NCI-H2029 (cell line): ENCODE results near the gene WFDC1.

Source experiments
- DNase-seq: peaks from one replicate; lab custom pipeline; 2025; lab: John Stamatoyannopoulos, UW

The WFDC1 gene

GRCh38 chr16:84351630-84352029, 57.0 kb downstream of the WFDC1 start:
- no peak for DNase-seq

- no peak for DNase-seq
These were observed 59.6 kb downstream of the WFDC1 start for GRCh38 chr16:84354306-84354705.

DNA sequence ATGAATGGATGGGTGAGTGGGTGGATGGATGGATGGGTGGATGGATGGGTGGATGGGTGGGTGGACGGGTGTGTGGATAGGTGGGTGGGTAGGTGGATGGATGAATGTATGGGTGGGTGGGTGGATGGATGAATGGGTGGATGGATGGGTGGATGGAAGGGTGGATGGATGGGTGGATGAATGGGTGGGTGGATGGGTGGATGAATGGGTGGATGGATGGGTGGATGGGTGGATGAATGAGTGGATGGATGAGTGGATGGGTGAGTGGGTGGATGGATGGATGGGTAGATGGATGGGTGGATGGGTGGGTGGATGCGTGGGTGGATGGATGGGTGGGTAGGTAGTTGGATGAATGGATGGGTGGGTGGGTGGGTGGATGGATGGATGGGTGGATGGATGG, 60.5 kb downstream of the WFDC1 start:
- DNase-seq: no peak

DNA sequence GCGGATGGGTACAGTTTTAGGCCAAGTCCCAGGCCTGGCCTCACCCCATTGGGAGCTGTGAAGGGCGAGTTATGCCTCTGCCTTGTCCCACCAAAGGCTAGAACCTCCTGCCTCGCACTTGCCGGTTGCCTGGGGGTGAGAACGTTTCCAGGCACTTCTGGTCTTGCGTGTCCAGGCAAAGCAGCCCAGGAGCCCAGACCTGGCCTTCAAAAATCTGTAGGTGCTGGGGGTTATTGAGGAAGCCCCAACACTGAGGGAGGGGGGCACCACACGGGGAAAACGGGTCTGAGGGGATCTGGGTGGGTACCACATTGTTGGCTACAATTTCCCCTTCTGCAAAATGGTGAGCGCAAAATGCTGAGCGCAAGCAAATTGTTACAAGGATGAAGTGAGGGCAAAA, 61.5 kb downstream of the WFDC1 start:
- DNase-seq: no peak

DNA sequence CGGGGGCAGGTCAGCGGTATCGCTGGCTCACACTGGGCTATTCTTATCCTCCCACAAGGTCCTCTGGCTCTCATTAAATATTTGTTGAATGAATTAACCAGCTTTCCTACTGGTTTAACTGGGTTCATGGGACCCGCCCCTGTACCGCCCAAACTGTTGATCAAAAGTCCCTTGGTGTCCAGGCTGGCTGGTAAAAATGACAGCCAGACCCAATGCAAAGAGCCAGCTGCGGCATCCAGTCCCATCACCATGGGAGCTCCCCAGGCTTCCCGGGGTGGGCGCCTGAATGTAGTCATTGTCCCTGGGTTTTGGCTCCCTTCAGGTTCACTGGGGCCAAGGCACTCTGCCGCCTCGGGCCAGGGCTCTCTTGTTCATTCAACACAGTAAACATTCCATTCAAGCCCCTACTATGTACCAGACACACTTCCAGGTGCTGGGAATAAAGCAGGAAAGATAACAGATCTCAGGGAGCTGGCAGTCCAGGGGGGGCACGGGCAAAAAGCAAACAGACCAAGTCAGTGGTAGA, 62.0 kb downstream of the WFDC1 start:
- DNase-seq: peak; percentile 33

DNA sequence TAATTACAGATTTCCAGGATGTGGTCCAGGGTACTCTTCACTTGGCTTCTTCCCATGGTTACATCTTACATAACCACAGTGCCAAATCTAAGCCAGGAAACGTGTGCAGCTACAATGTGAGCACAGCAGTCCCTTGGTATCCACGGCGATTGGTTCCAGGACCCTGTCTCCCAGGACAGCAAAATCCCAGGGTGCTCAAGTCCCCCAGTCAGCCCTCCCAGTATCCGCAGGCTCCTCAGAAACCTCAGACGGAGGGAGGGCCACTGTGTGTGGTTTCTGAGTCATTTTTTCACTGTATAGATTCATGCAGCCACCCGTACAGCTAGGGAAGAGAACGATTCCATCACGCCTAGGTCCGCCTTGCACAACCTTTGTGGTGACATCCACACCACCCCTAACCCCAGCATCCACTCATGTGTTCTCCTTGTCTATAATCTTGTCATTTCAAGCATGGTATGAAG, 62.5 kb downstream of the WFDC1 start:
- no peak for DNase-seq

- no peak for DNase-seq
These were observed 64.1 kb downstream of the WFDC1 start for GRCh38 chr16:84358601-84359295.

DNA sequence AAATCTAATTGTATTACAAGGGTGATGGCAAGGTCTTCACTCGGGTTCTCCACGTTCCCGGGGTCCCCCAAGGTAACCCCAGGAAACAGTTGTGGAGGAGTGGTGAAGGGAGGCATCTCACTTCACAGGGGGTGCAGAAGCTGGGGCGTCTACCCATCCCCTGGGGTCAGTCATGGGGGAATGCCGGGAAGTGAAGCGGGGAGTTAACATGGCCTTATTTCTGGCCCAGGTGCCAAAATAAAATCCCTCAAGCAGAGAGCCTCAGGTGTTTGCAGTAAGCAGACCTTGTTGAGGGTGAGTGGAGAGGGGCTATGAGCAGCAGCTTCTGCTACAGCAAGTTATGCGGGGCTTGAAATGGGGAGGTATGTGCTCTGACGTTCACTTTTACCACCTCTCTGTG, 64.6 kb downstream of the WFDC1 start:
- no peak for DNase-seq

- peak; percentile 51 for DNase-seq
These were observed 65.5 kb downstream of the WFDC1 start for GRCh38 chr16:84360170-84360569.

DNA sequence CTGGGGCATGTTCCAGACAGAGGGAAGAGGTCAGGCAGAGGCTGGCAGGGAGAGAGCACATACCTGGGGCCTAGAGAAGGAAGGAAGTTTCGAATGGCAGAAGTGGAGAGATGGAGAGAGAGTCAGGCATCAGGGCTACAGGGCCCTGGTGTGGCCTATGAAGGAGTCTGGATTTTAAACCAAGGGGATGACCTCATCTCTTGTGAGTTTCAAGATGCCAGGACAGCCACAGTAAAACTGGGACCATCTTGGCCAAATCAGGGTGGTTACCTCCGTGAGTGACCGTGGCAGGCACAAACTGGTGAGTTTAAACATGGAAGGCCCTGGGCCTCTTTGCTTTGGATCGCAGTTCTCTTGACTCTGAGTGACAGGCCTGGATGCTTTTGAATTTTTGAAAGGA, 66.1 kb downstream of the WFDC1 start:
- no peak for DNase-seq

- DNase-seq: no peak
These were observed 66.9 kb downstream of the WFDC1 start for GRCh38 chr16:84361546-84361945.

DNA sequence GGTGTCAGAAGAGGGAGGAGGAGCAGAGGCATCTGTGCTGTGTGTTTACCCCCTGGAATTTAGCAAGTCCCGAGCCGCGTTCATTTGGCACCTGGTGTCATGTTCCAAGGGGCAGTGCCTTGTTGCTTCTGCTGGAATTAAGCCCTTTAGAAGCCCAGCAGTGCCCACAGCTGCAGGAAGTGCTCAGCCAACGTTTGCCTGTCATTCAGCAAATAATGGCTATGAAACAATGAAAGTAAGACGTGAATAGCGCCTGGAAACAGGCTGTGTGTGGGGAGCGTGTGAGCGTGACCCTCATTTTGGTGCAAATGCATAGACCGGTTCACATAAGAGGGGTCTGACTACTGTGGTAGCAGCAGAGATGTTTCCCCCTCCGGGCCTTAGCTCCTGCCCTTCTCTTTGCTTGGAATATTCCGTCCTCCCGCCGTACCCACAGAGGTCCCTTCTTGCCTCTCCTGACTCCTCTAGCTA, 67.8 kb downstream of the WFDC1 start:
- peak; percentile 78 for DNase-seq

GRCh38 chr16:84366208-84366607, 71.5 kb downstream of the WFDC1 start:
- no peak for DNase-seq

GRCh38 chr16:84367297-84367680, 72.6 kb downstream of the WFDC1 start:
- no peak for DNase-seq

DNA sequence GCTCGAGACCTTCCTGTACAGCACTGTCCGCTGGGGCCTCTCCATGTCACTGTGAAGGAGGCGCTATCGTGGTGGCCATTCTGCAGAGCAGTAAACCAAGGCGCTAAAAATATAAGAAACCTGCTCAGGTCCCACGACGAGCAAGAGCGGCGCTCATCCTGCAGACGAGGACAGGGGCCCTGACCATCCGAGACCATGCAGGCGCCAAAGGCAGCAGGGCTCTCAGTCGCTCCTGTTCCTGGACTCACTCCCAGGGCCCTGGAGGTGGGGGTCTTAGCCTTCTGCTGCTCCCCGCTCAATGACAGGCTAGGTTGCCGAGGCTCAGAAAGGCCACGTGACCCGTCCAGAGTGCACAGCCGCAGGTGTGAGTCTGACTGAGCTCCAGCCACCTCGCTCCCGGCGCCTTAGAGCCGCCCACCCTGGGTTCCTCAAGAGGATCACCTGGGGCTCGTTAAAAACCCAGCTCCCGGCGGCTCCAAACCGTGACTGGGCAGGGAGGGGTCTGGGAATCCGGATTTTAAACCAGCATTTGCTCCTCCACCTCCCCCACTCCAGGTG, 73.2 kb downstream of the WFDC1 start:
- DNase-seq: peak; percentile 31

DNA sequence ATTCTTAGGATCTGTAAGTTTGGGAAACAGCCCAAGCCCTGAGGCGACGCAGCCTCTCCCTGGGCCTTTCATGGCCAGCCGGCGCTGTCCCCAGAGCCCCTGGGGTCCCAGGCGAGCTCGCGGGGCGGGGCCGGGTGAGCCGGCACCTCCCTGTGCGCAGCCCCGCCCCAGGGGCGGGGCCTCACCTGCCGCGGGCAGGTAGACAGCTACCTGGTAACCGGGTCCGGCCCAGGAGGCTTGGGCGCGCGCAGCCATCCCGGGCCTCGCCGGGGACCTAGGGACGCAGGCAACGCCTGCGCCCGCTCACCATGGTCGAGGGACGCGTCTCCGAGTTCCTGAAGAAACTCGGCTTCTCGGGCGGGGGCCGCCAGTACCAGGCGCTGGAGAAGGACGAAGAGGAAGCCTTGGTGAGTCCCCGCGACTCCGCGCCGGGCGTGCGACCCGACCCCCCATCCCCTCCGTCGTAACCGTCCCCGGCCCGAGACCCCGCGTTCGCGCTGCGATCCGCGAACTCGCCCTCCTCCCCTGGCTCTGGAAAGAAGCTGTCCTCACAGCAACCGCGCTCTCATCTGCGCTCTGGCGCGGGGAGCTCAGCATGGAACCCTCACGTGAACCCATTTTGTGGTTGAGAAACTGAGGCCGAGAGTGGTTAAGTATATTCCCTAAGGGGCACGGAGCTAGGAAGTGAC, 73.8 kb downstream of the WFDC1 start, which contains the start of gene ATP2C2:
Gene ATP2C2, plus strand, starts transcription at position 231 of the 689 bp plus-strand sequence. Its CDS starts 78 bp downstream, at position 309.
- peak; percentile 43 for DNase-seq

- no peak for DNase-seq
These were observed 74.4 kb downstream of the WFDC1 start for GRCh38 chr16:84369105-84369504.

GRCh38 chr16:84369938-84370627, 75.4 kb downstream of the WFDC1 start:
- peak; percentile 24 for DNase-seq

DNA sequence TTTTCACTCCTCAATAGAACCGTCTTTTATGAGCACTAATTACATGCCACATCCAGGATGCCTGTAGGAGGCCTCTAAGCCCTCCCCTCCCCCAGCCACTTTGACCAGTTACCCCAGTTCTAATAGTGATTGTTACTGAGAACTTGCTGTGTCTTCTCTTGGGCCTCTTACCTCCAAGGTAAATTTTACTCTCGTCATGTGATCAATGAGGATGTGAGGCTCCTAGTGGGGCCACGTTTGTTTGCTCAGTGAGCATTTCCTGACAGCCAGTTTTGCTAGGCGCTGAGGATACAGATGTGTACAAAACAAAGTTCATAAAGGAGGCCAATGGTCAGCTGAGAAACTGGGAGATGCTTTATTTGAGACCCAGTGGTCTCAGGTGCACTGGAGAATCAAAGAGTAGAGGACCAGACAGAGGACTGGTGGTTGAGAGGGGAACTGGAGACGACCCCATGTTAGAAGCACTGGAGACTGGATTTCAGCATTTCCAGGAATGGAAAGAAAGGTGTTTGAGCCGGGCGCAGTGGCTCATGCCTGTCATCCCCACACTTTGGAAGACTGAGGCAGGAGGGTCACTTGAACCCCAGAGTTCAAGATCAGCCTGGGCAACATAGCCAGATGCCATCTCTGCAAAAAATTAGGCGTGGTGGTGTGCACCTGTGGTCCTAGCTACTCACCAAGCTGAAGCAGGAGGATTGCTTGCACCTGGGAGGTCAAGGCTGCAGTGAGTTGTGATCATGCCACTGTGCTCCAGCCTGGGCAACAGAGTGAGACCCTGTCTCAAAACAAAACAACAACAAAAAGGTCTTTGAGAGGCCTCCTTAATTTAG, 76.3 kb downstream of the WFDC1 start:
- no peak for DNase-seq

- no peak for DNase-seq
These were observed 76.8 kb downstream of the WFDC1 start for GRCh38 chr16:84371553-84371865.

GRCh38 chr16:84373907-84374489, 79.3 kb downstream of the WFDC1 start:
- DNase-seq: no peak
